T-helper 22 cell (primary cell): Measurements from ENCODE around the gene ZNF789.
"Not testable (repeated sequence)": the region's sequence is repeated elsewhere in the genome, so short reads cannot be mapped to it uniquely, and the experiment has no call there.

ENCODE experiments used
- DNase-seq: peaks from one replicate; pipeline ENCODE4 v3.0.0-alpha.2; 2020; ENCODE audit warnings: low read depth

The ZNF789 gene

GRCh38 chr7:99457650-99458493 lies 14.8 kb upstream of the ZNF789 start:
- no peak for DNase-seq

GRCh38 chr7:99459087-99459486 lies 13.6 kb upstream of the ZNF789 start:
- no peak for DNase-seq

GRCh38 chr7:99460651-99461050 lies 12.0 kb upstream of the ZNF789 start:
- no peak for DNase-seq

GRCh38 chr7:99461221-99461620 lies 11.5 kb upstream of the ZNF789 start:
- no peak for DNase-seq

- no peak for DNase-seq
These were observed 7.3 kb upstream of the ZNF789 start for GRCh38 chr7:99465421-99465768.

GRCh38 chr7:99468336-99468918 lies 4.3 kb upstream of the ZNF789 start:
- DNase-seq: no peak

GRCh38 chr7:99469381-99470065 lies 3.2 kb upstream of the ZNF789 start:
- no peak for DNase-seq

- no peak for DNase-seq
These were observed 566 bp downstream of the ZNF789 start for GRCh38 chr7:99473315-99473596.

- DNase-seq: no peak
These were observed 3.4 kb downstream of the ZNF789 start for GRCh38 chr7:99476107-99476506.

GRCh38 chr7:99478464-99479440 lies 6.1 kb downstream of the ZNF789 start:
- no peak for DNase-seq

GRCh38 chr7:99485094-99485493 lies 12.4 kb downstream of the ZNF789 start:
- no peak for DNase-seq

GRCh38 chr7:99489235-99489634 lies 16.5 kb downstream of the ZNF789 start:
- DNase-seq: no peak

- DNase-seq: no peak
These were observed 18.2 kb downstream of the ZNF789 start for GRCh38 chr7:99490878-99491277.

- DNase-seq: no peak
These were observed 21.1 kb downstream of the ZNF789 start for GRCh38 chr7:99493823-99494222.

GRCh38 chr7:99497766-99498545 lies 25.3 kb downstream of the ZNF789 start:
- no peak for DNase-seq

- DNase-seq: no peak
These were observed 25.9 kb downstream of the ZNF789 start for GRCh38 chr7:99498546-99498944.

- no peak for DNase-seq
These were observed 26.7 kb downstream of the ZNF789 start for GRCh38 chr7:99499371-99499720.

GRCh38 chr7:99499721-99500636 lies 27.3 kb downstream of the ZNF789 start, which contains the start of gene ZNF394:
Gene ZNF394, minus strand, starts transcription at chr7:99500281. Its CDS starts 188 bp downstream, at chr7:99500093.
- peak; percentile 83 for DNase-seq

GRCh38 chr7:99500637-99501009 lies 27.9 kb downstream of the ZNF789 start:
- no peak for DNase-seq

GRCh38 chr7:99501236-99501635 lies 28.5 kb downstream of the ZNF789 start:
- not testable (repeated sequence) for DNase-seq

GRCh38 chr7:99504281-99504602 lies 31.6 kb downstream of the ZNF789 start:
- DNase-seq: no peak
